ENCODE measurements around the gene MECR.
"Not testable (repeated sequence)": the region's sequence is repeated elsewhere in the genome, so short reads cannot be mapped to it uniquely, and the experiment has no call there.

The MECR gene

DNA sequence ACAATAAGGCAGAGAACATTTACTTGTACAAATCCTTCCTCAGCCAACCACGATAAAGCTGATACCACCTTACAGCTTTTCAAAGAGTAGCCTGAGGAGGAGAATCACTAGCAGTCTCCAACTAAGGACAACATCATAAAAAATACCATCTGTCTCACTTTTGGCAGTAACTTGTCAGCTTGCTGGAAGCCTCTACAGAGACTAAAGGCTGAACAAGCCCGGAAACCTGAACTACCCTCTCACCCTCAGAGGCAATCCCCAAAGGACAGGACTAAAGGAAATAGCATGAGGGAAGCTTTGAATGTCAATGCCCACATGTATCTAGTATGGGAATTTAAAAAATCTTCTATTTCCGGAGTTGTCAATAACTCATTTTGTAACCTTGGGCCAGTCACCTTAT, 59.6 kb downstream of the MECR start:
- H3K36me3 Mint-ChIP-seq, result peaks cover 52% of the 10 kb centered on the region
- no peak overlapping the region for H3K4me3 Mint-ChIP-seq
- H3K9me3 Mint-ChIP-seq, result no peaks in the 10 kb centered on the region
- H3K27me3 Mint-ChIP-seq, result no peaks in the 10 kb centered on the region
- H3K4me1 Mint-ChIP-seq, result peaks cover 66% of the 10 kb centered on the region
- no peak overlapping the region for H3K27ac Mint-ChIP-seq
- CTCF ChIA-PET, result interaction anchor here (1.5 to 2.0 kb wide), 2 partner anchors 9 to 30 kb away, joined by 5 read pairs; no protein-coding TSS in a partner anchor
- DNase-seq, result no peak

DNA sequence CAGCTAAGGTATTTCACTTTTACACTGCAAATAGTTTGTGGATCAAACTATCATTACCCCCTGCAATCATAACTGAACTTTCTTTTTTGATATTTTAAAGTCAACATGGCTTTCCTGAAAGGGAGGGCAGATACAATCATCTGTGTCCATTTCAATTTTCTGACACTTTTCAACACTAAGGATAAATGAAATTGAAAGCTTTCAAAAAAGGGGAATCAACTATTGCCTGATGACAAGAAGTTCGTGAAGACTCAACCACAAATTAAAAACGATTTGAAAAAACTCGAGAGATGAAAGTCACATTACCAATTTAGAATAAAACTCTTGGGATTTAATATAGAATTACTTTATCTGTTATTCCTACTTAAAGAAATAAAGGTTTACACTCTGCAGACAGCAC, 60.8 kb downstream of the MECR start:
- H3K4me1 Mint-ChIP-seq, result peaks cover 77% of the 10 kb centered on the region
- peak overlapping the region; percentile 30 for H3K27ac Mint-ChIP-seq
- no peaks in the 10 kb centered on the region for H3K27me3 Mint-ChIP-seq
- CTCF ChIA-PET, result interaction anchor here (1.5 to 2.0 kb wide), 2 partner anchors 10 to 31 kb away, joined by 5 read pairs; no protein-coding TSS in a partner anchor
- no peak for DNase-seq
- peaks cover 60% of the 10 kb centered on the region for H3K36me3 Mint-ChIP-seq
- H3K4me3 Mint-ChIP-seq, result no peak overlapping the region
- H3K9me3 Mint-ChIP-seq, result no peaks in the 10 kb centered on the region

DNA sequence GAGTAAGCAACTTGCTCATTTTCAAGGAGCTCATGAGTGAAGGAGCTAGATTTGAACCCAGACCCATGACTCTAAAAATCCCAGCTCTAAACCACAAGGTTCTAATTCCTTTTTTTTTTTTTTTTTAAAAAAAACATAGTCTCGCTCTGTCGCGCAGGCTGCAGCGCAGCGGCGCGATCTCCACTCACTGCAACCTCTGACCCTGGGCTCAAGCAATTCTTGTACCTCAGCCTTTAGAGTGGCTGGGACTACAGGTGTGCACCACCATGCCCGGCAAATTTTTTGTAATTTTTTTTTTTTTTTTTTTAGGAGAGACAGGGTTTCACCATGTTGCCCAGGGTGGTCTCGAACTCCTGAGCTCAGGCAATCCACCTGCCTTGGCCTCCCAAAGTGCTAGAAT, 62.8 kb downstream of the MECR start:
- CTCF ChIA-PET, result interaction anchor here (0.6 to 1.8 kb wide), 4 partner anchors 12 to 283 kb away, joined by 3 to 7 read pairs (median 4); no protein-coding TSS in a partner anchor
- Mint-ChIP-seq H3K27ac (no peak overlapping the region), H3K4me1 (peaks cover 82% of the 10 kb centered on the region)

DNA sequence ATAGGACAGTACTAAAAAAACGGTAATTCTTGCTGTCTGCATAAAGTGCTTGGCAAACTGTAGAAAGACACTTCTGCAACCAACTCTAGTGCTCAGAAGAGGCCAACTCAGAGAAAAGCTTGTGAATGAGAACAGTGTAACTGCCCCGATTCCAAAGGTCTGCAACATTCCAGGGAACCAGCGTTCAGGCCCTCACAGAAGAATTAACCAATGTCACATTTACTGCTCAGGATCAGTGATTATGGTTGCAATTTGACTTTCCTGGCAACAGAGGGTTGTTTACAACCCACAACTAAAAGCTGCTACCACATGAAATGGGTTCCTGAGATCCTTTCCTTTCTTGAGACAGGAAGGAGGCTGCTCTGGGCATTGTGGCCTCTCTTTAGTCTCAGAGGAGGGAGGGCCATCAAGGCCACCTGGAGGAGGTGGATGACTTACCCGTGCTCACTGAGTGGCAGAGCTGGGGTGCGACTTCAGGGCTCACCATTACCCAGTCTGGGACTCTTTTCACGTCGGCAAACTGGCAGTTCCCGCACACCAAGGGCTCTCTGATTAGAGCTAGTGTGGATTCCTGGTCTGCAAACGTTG, 64.3 kb downstream of the MECR start:
- DNase-seq, result peak; percentile 42
- no peak overlapping the region for H3K4me3 Mint-ChIP-seq
- H3K4me1 Mint-ChIP-seq, result peaks cover 76% of the 10 kb centered on the region
- no peaks in the 10 kb centered on the region for H3K9me3 Mint-ChIP-seq
- no peaks in the 10 kb centered on the region for H3K27me3 Mint-ChIP-seq
- CTCF ChIA-PET, result no interaction called here
- peaks cover 64% of the 10 kb centered on the region for H3K36me3 Mint-ChIP-seq
- H3K27ac Mint-ChIP-seq, result peak overlapping the region; percentile 34

More for the DNA sequence above, 62.8 kb downstream of the MECR start:
- no peak for DNase-seq
- H3K4me3 Mint-ChIP-seq, result no peak overlapping the region
- H3K27me3 Mint-ChIP-seq, result no peaks in the 10 kb centered on the region
- H3K9me3 Mint-ChIP-seq, result no peaks in the 10 kb centered on the region
- H3K36me3 Mint-ChIP-seq, result peaks cover 71% of the 10 kb centered on the region

DNA sequence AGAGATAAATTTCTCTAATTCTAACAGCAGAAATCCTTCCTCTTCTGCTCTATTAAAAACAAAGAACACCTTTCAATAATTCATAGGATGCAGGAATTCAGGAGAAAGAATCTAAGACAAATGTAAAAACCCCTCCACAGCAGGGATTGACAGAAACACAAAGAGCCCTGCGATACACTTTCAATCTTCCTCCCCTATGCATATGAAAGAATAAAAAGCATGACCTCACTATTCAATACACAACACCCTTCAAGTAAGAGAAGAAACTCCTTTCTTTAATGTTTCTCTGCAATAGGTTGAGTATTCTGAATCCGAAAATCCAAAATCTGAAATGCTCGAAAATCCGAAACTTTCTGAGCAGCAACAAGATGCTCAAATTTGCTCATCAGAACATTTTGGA, 66.1 kb downstream of the MECR start:
- Mint-ChIP-seq H3K36me3 (peaks cover 57% of the 10 kb centered on the region), H3K4me1 (peaks cover 73% of the 10 kb centered on the region), H3K9me3 (no peaks in the 10 kb centered on the region), H3K4me3 (no peak overlapping the region), H3K27me3 (no peaks in the 10 kb centered on the region), H3K27ac (no peak overlapping the region)
- DNase-seq, result no peak
- CTCF ChIA-PET, result no interaction called here

DNA sequence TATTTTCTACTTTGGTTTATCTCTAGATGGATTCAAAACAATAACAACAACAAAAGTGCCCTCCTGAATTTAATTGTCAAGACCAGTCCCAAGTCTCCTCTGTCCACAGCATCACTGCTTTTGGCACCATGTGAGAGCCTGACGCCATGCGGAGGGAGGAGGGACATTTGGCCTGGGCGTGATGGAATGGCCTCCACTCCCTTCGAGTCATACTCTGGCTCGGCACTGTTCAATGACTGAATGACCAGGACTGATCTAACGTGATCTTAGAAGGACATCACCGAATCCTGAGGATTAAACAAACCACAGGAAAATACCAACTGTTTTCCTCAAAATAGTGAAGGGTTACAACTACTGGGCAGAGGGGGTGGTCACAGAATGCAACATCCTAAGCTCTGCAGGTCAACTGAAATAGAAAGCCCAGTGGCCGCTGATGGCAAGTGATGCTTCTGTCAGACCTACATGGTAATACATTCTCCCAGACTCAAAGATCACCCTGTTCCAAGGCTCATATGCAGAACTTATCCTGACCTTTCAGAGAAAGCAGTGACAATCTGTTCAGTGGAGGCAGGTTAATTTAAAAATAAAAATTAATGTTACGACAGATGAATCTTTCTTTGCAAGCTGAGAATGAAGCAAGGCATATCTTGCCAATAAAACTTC, 68.1 kb downstream of the MECR start:
- Mint-ChIP-seq H3K4me3 (no peak overlapping the region), H3K27me3 (no peaks in the 10 kb centered on the region), H3K4me1 (peaks cover 58% of the 10 kb centered on the region), H3K27ac (no peak overlapping the region), H3K9me3 (no peaks in the 10 kb centered on the region), H3K36me3 (peaks cover 56% of the 10 kb centered on the region)
- CTCF ChIA-PET, result interaction anchor here (1.4 kb wide), 1 partner anchor 286 kb away, joined by 3 read pairs; no protein-coding TSS in a partner anchor
- DNase-seq, result no peak

DNA sequence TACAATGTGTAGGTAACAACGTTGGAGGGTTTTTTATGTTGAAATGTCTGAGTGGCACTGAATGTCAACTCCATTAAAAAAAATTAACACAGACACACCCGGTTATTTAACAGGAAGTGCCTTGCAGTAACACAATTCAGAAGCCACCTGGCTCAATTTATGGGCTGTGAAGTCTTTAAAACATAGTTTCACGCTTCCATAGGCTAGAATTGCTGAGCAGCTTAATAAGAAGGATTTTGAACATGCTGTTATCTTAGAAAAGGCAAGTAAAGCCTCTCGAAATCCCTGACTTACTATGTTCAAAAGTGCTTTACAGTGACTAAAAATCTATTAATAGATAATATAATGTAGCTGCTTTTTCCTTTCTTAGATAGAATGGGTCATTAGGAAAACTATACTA, 68.7 kb downstream of the MECR start:
- DNase-seq, result no peak
- Mint-ChIP-seq H3K4me1 (peaks cover 53% of the 10 kb centered on the region), H3K27me3 (no peaks in the 10 kb centered on the region), H3K36me3 (peaks cover 56% of the 10 kb centered on the region), H3K9me3 (no peaks in the 10 kb centered on the region), H3K4me3 (no peak overlapping the region), H3K27ac (no peak overlapping the region)
- CTCF ChIA-PET, result interaction anchor here (1.4 kb wide), 1 partner anchor 285 kb away, joined by 3 read pairs; no protein-coding TSS in a partner anchor

DNA sequence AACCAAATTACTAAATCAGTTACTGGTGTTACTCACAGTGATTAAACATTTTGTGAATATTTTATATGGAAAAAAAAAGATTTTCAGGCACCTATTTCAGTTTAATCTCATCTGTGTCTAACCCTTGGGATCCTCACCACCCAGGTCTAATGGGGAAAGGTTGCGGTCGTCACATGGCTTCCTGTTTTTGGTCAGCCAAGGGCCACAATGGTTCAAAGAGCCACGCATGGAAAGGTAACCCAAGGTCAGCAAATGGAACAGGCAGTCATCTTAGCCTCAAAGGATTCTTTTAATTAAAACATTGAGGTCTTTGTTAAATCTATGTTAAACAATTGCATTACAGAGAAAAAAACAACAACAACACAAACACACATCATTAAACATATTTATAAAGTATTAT, 71.0 kb downstream of the MECR start:
- H3K36me3 Mint-ChIP-seq, result peaks cover 48% of the 10 kb centered on the region
- CTCF ChIA-PET, result no interaction called here

DNA sequence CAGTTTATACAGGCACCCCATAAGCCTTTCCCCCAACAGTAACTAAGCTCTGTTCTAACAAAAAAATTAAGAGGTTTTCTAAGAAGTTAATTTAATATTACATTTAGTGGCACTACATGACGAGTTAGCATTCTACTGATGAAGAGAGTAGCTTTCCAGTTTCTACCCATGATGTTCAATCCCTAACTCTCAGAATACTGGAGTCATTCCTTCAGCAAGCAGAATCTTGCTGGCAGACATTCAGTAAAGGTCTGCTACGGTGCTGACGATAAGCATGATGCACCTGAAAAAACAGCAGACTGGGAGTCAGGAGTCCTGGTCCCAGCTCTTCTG, 73.5 kb downstream of the MECR start:
- CTCF ChIA-PET, result interaction anchor here (2.2 kb wide), 1 partner anchor 45 kb away, joined by 7 read pairs; no protein-coding TSS in a partner anchor

More for the DNA sequence above, 71.0 kb downstream of the MECR start:
- no peak for DNase-seq
- Mint-ChIP-seq H3K4me3 (no peak overlapping the region), H3K9me3 (no peaks in the 10 kb centered on the region), H3K27me3 (no peaks in the 10 kb centered on the region), H3K4me1 (peaks cover 30% of the 10 kb centered on the region), H3K27ac (no peak overlapping the region)

DNA sequence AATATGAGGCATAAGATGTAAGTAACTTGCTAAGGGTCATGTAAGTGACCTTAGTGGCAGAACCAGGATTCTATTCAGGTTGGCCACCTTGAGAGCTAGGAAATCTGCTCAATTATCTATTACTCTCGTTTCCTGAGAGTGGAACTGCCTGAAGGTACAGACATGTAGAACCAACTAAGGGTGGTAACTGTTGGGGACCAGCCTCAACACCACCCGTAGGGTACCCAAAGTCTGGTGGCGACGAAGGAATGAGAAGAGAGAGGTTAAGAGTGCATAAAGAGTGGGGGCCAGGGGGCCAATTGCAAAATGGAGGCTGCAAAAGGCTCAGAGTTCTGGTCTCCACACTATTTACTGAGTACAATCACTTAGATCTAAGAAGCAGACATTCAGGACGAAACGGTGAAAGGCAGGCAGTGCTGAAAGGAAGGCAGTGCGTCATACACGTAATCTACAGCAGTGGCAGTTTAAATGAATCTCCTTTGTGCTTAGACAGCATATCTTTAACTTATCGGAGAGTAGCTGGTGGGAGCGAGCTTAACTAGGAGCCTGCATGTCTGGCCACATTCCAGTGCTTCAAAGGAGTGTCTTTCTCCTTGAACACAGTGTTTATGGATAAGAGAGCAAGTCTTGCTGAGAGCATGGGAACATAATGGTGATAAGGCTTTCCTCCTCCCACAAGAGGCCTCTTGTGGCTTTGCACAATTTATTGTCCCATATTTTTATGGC, 74.0 kb downstream of the MECR start:
- DNase-seq, result no peak
- Mint-ChIP-seq H3K36me3 (peaks cover 56% of the 10 kb centered on the region), H3K27me3 (no peaks in the 10 kb centered on the region), H3K9me3 (no peaks in the 10 kb centered on the region), H3K4me3 (no peak overlapping the region), H3K27ac (no peak overlapping the region), H3K4me1 (peaks cover 13% of the 10 kb centered on the region)
- CTCF ChIA-PET, result interaction anchor here (2.2 kb wide), 1 partner anchor 46 kb away, joined by 7 read pairs; no protein-coding TSS in a partner anchor

More for the DNA sequence above, 73.5 kb downstream of the MECR start:
- peaks cover 51% of the 10 kb centered on the region for H3K36me3 Mint-ChIP-seq
- H3K4me1 Mint-ChIP-seq, result peaks cover 15% of the 10 kb centered on the region
- no peak overlapping the region for H3K4me3 Mint-ChIP-seq
- no peak for DNase-seq
- H3K27me3 Mint-ChIP-seq, result no peaks in the 10 kb centered on the region
- H3K27ac Mint-ChIP-seq, result no peak overlapping the region
- no peaks in the 10 kb centered on the region for H3K9me3 Mint-ChIP-seq

DNA sequence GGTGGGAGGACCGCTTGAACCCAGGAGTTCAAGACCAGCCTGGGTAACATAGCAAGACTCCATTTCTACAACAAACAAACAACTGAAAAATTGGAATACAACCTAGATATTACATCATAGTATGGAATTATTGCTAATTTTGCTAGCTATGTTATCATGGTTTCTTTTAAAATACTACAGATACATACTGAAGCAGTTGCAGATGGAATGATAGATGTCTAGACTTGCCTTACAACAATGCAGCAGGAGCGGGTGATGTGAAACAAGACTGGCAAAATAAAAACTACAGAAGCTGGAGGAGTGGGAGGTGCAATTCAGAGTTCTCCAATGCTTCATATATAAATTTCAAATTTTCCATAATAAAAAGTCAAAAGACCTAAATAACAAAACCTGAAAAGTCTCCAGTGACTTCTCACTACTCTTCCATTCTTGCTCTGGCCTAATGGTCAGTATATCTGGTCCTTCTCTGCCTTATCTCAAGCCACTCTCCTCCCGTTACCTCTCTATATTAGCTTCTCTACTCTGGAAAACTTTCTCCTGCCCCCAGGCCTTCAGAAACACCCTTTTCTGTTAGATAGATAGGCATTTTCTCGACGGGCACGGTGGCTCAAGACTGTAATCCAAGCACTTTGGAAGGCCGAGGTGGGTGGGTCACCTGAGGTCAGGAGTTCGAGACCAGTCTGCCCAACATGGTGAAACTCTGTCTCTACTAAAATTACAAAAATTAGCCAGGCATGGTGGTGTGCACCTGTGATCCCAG, 78.5 kb downstream of the MECR start:
- no peak for DNase-seq
- H3K9me3 Mint-ChIP-seq, result no peaks in the 10 kb centered on the region
- H3K27me3 Mint-ChIP-seq, result no peaks in the 10 kb centered on the region
- no peak overlapping the region for H3K4me3 Mint-ChIP-seq
- CTCF ChIA-PET, result interaction anchor here (0.9 to 1.8 kb wide), 2 partner anchors 50 to 270 kb away, joined by 3 to 4 read pairs; no protein-coding TSS in a partner anchor
- H3K27ac Mint-ChIP-seq, result no peak overlapping the region
- H3K36me3 Mint-ChIP-seq, result peaks cover 77% of the 10 kb centered on the region
- H3K4me1 Mint-ChIP-seq, result no peaks in the 10 kb centered on the region

DNA sequence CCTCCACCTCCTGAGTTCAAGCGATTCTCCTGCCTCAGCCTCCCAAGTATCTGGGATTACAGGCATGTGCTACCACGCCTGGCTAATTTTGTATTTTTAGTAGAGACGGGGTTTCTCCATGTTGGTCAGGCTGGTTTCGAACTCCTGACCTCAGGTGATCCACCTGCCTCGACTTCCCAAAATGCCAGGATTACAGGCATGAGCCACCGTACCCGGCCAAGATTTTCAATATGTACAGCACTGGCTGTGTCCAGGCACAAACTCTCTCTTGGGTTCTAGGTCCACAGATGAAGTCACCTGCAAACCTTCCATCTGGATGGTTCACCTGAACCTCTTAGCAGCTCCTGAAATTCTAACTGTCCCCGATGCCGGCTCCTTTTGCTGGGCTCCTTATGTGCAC, 80.4 kb downstream of the MECR start:
- H3K4me3 Mint-ChIP-seq, H3K27ac Mint-ChIP-seq, CTCF ChIA-PET, DNase-seq, H3K4me1 Mint-ChIP-seq, H3K27me3 Mint-ChIP-seq, H3K9me3 Mint-ChIP-seq: not testable (repeated sequence)
- peaks cover 84% of the 10 kb centered on the region for H3K36me3 Mint-ChIP-seq

DNA sequence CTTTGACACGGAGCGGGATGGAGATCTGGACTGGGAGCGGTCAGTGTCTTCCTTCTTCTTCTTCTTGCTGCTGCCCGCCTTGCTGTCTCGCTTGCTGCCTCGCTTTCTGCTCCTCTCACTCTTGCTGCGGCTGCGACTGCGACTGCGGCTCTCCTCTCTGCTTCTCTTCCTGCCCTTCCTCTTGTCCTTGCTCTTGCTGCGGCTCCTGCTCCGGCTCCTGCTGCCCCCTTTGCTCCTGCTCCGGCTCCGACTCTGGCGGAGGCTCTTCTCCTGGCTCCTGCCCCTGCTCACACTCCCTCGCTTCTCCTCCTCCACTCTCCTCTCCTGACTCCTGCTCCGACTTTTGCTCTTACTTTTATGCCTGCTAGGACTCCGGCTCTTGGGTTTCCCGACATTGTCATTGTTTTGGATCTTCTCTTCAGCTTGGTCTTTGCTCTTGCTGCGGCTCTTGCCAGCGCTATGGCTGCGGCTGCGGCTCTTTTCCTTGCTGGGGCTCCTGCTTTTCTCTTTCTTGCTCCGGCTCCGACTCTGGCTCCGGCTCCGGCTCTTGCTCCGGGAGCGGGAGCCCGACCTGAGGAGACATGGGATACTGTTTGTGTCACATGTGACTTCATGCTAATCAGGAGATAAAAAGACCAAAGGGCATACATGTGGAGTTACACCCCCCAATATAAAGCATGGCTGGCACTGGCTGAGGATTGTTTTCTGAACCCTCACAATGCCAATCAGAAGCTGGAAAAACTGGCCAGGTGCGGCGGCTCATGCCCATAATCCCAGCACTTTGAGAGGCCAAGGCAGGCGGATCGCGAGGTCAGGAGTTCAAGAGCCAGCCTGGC, 81.9 kb downstream of the MECR start:
- Mint-ChIP-seq H3K4me3 (no peak overlapping the region), H3K27ac (peak overlapping the region; percentile 22), H3K4me1 (no peaks in the 10 kb centered on the region), H3K36me3 (peaks cover 78% of the 10 kb centered on the region), H3K27me3 (no peaks in the 10 kb centered on the region), H3K9me3 (no peaks in the 10 kb centered on the region)
- CTCF ChIA-PET, result interaction anchor here (1.4 kb wide), 1 partner anchor 53 kb away, joined by 5 read pairs; no protein-coding TSS in a partner anchor
- no peak for DNase-seq
